Karpas-422 (cell line): ENCODE data around the gene LRRN4CL. TPM values are rescaled to one million over a fixed set of nuclear protein-coding genes. Genes with fewer than 3 reads are reported as not detected.

Source experiments
- DNase-seq: peaks from one replicate; pipeline ENCODE4 v3.0.0-alpha.2; 2015
- H2AFZ ChIP-seq: fragments of 200-600 bp; sonication (generic); 2 replicates; pipeline ENCODE4 v1.6.1; 2014; ENCODE audit warnings: antibody characterized with exemption, low read length, mixed read lengths
- H3K27ac ChIP-seq: fragments of 200-600 bp; sonication (generic); 2 replicates; pipeline ENCODE4 v1.5.1; 2014; ENCODE audit warnings: mild to moderate bottlenecking, low read length, moderate library complexity
- H3K27me3 ChIP-seq: fragments of 200-600 bp; sonication (generic); 2 replicates; pipeline ENCODE4 v1.6.1; 2014; ENCODE audit warnings: low read length, mixed read lengths
- H3K36me3 ChIP-seq: fragments of 200-600 bp; sonication (generic); 2 replicates; pipeline ENCODE4 v1.6.1; 2014; ENCODE audit warnings: low read length, mixed read lengths; ENCODE audit not compliant: insufficient read depth
- H3K4me1 ChIP-seq: fragments of 200-600 bp; sonication (generic); 2 replicates; pipeline ENCODE4 v1.6.1; 2014; ENCODE audit warnings: mild to moderate bottlenecking, low read length, mixed read lengths
- H3K4me2 ChIP-seq: fragments of 200-600 bp; sonication (generic); 2 replicates; pipeline ENCODE4 v1.6.1; 2014; ENCODE audit warnings: low read length, low read depth, mild to moderate bottlenecking; ENCODE audit not compliant: poor library complexity, severe bottlenecking
- H3K4me3 ChIP-seq: fragments of 200-600 bp; sonication (generic); 2 replicates; pipeline ENCODE4 v1.5.1; 2014; ENCODE audit warnings: mild to moderate bottlenecking, antibody characterized with exemption, low read length, mixed read lengths
- H3K79me2 ChIP-seq: fragments of 200-600 bp; sonication (generic); 2 replicates; pipeline ENCODE4 v1.6.1; 2014; ENCODE audit warnings: mild to moderate bottlenecking, low read length, mixed read lengths
- H3K9ac ChIP-seq: fragments of 200-600 bp; sonication (generic); 2 replicates; pipeline ENCODE4 v1.6.0; 2014; ENCODE audit warnings: low read length
- H3K9me2 ChIP-seq: fragments of 200-600 bp; sonication (generic), shearing (Covaris generic); replicated peaks from 2 replicates; pipeline ENCODE4 v1.6.0; 2014; ENCODE audit warnings: mild to moderate bottlenecking, low read length, moderate library complexity; ENCODE audit not compliant: insufficient read depth
- H3K9me3 ChIP-seq: fragments of 300-700, 200-600 bp; sonication (generic); 2 replicates; pipeline ENCODE4 v1.6.1; 2014; ENCODE audit warnings: low read length, mixed read lengths
- H4K20me1 ChIP-seq: fragments of 200-600 bp; sonication (generic); 2 replicates; pipeline ENCODE4 v1.6.1; 2014; ENCODE audit warnings: mild to moderate bottlenecking, antibody characterized with exemption, low read length, low read depth; ENCODE audit not compliant: insufficient read depth
- total RNA-seq: library from RNA; depleted of rRNA; stranded (reverse); fragments of >200 nt; shearing (Covaris generic); gene quantifications from 2 replicates; pipeline ENCODE4 v1.2.3, GENCODE V29; 2014; ENCODE audit warnings: low replicate concordance

The LRRN4CL gene
- total RNA-seq, 1 experiment from 2014 or later, result 0.45 TPM

- no peaks in the 10 kb centered on the region for H4K20me1 ChIP-seq
- no peaks in the 10 kb centered on the region for H3K4me1 ChIP-seq
- H3K9ac ChIP-seq, result no peak overlapping the region
- H3K4me3 ChIP-seq, result no peak overlapping the region
- no peaks in the 10 kb centered on the region for H3K27me3 ChIP-seq
- no peak for DNase-seq
- H3K36me3 ChIP-seq, result peaks cover 72% of the 10 kb centered on the region
- H3K4me2 ChIP-seq, result no peak overlapping the region
- no peaks in the 10 kb centered on the region for H3K9me2 ChIP-seq
- H3K9me3 ChIP-seq, result no peaks in the 10 kb centered on the region
- no peak overlapping the region for H3K27ac ChIP-seq
- H3K79me2 ChIP-seq, result peaks cover 24% of the 10 kb centered on the region
- no peak overlapping the region for H2AFZ ChIP-seq
Measured at GRCh38 chr11:62715150-62716130, 26.1 kb upstream of the LRRN4CL start.

GRCh38 chr11:62713343-62713742, 24.0 kb upstream of the LRRN4CL start:
- H3K27ac ChIP-seq, result no peak overlapping the region
- H3K4me3 ChIP-seq, result no peak overlapping the region
- no peak overlapping the region for H3K9ac ChIP-seq
- H3K36me3 ChIP-seq, result peaks cover 58% of the 10 kb centered on the region
- peak; percentile 44 for DNase-seq
- no peak overlapping the region for H2AFZ ChIP-seq
- no peaks in the 10 kb centered on the region for H3K9me2 ChIP-seq
- H3K27me3 ChIP-seq, result no peaks in the 10 kb centered on the region
- no peaks in the 10 kb centered on the region for H3K9me3 ChIP-seq
- H3K79me2 ChIP-seq, result peaks cover 15% of the 10 kb centered on the region; the same call in 1 of the 2 replicates
- no peaks in the 10 kb centered on the region for H4K20me1 ChIP-seq
- no peak overlapping the region for H3K4me2 ChIP-seq
- peaks cover 14% of the 10 kb centered on the region for H3K4me1 ChIP-seq

GRCh38 chr11:62712861-62713260, 23.5 kb upstream of the LRRN4CL start:
- H3K27me3 ChIP-seq, result no peaks in the 10 kb centered on the region
- H3K27ac ChIP-seq, result no peak overlapping the region
- no peak overlapping the region for H3K9ac ChIP-seq
- no peaks in the 10 kb centered on the region for H3K9me2 ChIP-seq
- H3K79me2 ChIP-seq, result peaks cover 14% of the 10 kb centered on the region; the same call in 1 of the 2 replicates
- peaks cover 19% of the 10 kb centered on the region for H3K4me1 ChIP-seq
- peaks cover 57% of the 10 kb centered on the region for H3K36me3 ChIP-seq
- no peaks in the 10 kb centered on the region for H3K9me3 ChIP-seq
- no peak overlapping the region for H3K4me3 ChIP-seq
- H3K4me2 ChIP-seq, result no peak overlapping the region
- DNase-seq, result peak; percentile 40
- no peak overlapping the region for H2AFZ ChIP-seq
- no peaks in the 10 kb centered on the region for H4K20me1 ChIP-seq

- Histone ChIP-seq H3K4me3 (no peak overlapping the region), H3K4me2 (no peak overlapping the region), H3K36me3 (peaks cover 55% of the 10 kb centered on the region), H2AFZ (no peak overlapping the region), H3K9me2 (no peaks in the 10 kb centered on the region), H3K9me3 (no peaks in the 10 kb centered on the region), H4K20me1 (no peaks in the 10 kb centered on the region), H3K79me2 (peaks cover 11% of the 10 kb centered on the region; the same call in 1 of the 2 replicates), H3K9ac (no peak overlapping the region), H3K27me3 (no peaks in the 10 kb centered on the region), H3K27ac (no peak overlapping the region), H3K4me1 (peaks cover 22% of the 10 kb centered on the region)
- peak; percentile 41 for DNase-seq
Measured at GRCh38 chr11:62712276-62712812, 23.0 kb upstream of the LRRN4CL start.

- H3K27ac ChIP-seq, result no peak overlapping the region
- H3K9me3 ChIP-seq, result no peaks in the 10 kb centered on the region
- 0 out of 2 replicates have a peak overlapping the region, but pooled peaks have one; percentile 13 for H2AFZ ChIP-seq
- H3K9ac ChIP-seq, result no peak overlapping the region
- peak overlapping the region; percentile 34; the same call in 1 of the 2 replicates for H3K4me3 ChIP-seq
- H3K36me3 ChIP-seq, result peaks cover 36% of the 10 kb centered on the region
- peak; percentile 55 for DNase-seq
- peak overlapping the region; percentile 40 for H3K4me2 ChIP-seq
- H3K79me2 ChIP-seq, result peaks cover 10% of the 10 kb centered on the region
- no peaks in the 10 kb centered on the region for H3K9me2 ChIP-seq
- no peaks in the 10 kb centered on the region for H4K20me1 ChIP-seq
- peaks cover 36% of the 10 kb centered on the region for H3K4me1 ChIP-seq
- H3K27me3 ChIP-seq, result no peaks in the 10 kb centered on the region
Measured at GRCh38 chr11:62710001-62710345, 20.6 kb upstream of the LRRN4CL start.

- Histone ChIP-seq H2AFZ (0 out of 2 replicates have a peak overlapping the region, but pooled peaks have one; percentile 13), H3K27me3 (no peaks in the 10 kb centered on the region), H3K36me3 (peaks cover 38% of the 10 kb centered on the region), H4K20me1 (no peaks in the 10 kb centered on the region), H3K79me2 (peaks cover 15% of the 10 kb centered on the region), H3K27ac (peak overlapping the region; percentile 70), H3K4me1 (peaks cover 38% of the 10 kb centered on the region), H3K4me2 (peak overlapping the region; percentile 86), H3K9me3 (no peaks in the 10 kb centered on the region), H3K9me2 (no peaks in the 10 kb centered on the region), H3K9ac (peak overlapping the region; percentile 75), H3K4me3 (peak overlapping the region; percentile 72)
- peak; percentile 98 for DNase-seq
Measured at GRCh38 chr11:62709247-62710000, 20.1 kb upstream of the LRRN4CL start.

GRCh38 chr11:62708793-62709192, 19.5 kb upstream of the LRRN4CL start:
- no peaks in the 10 kb centered on the region for H4K20me1 ChIP-seq
- H3K9me3 ChIP-seq, result no peaks in the 10 kb centered on the region
- peaks cover 38% of the 10 kb centered on the region for H3K4me1 ChIP-seq
- peak overlapping the region; percentile 75 for H3K9ac ChIP-seq
- DNase-seq, result no peak
- H3K9me2 ChIP-seq, result no peaks in the 10 kb centered on the region
- H3K4me2 ChIP-seq, result peak overlapping the region; percentile 86
- H3K79me2 ChIP-seq, result peaks cover 15% of the 10 kb centered on the region
- H2AFZ ChIP-seq, result no peak overlapping the region
- H3K27me3 ChIP-seq, result no peaks in the 10 kb centered on the region
- peak overlapping the region; percentile 72 for H3K4me3 ChIP-seq
- H3K36me3 ChIP-seq, result peaks cover 34% of the 10 kb centered on the region
- peak overlapping the region; percentile 70 for H3K27ac ChIP-seq
